GM19035 (cell line): ENCODE results near the gene NEMP1.
"Not testable (repeated sequence)": the region's sequence is repeated elsewhere in the genome, so short reads cannot be mapped to it uniquely, and the experiment has no call there.

Experiments
- ATAC-seq: cut with Tn5 transposase; IDR thresholded peaks from one replicate; pipeline ENCODE4 v1.9.1; 2021; ENCODE audit not compliant: unreplicated experiment

Gene NEMP1

GRCh38 chr12:57031138-57031725, 47.4 kb downstream of the NEMP1 start:
- no peak for ATAC-seq

DNA sequence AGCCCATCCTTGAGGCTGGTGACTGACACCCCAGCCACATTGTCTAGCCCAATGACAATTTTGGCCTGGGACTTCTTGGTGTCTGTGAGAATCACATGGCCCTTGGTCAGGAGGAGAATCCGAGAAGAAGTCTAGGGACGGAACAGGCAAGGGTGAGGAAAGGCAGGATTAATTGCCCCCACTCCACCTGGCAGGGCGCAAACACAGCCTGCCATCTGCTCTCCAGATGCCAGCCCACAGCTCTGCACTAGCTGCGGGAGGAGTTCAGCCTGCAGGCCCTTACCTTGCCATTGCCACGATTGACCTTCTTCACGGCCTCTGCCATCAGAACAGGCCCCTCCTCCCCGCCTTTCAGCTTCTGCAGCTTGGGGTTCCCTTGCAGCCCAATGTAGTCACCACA, 49.1 kb downstream of the NEMP1 start:
- no peak for ATAC-seq

GRCh38 chr12:57027805-57028153, 50.8 kb downstream of the NEMP1 start:
- ATAC-seq: no peak

- ATAC-seq: no peak
These were observed 51.4 kb downstream of the NEMP1 start for GRCh38 chr12:57027011-57027804.

DNA sequence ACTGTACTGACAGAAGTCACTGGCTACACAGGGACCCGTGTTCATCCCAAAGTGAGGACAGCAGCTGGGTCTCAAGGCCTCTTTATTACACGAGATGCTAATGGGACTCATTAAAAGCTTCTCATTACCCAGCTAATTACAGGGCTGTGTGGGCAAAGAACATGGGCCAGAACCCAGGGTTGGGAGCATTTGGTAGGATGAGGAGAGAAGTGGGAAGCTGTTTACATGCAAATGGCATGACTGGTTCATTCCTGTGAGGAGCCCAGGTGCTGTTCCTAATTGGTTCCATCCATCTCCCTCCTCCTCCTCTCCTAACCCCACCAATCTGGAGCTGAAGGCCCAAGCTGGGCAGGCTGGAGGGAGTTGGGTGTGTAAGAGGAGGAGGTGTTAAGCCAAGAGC, 53.4 kb downstream of the NEMP1 start:
- ATAC-seq: no peak

DNA sequence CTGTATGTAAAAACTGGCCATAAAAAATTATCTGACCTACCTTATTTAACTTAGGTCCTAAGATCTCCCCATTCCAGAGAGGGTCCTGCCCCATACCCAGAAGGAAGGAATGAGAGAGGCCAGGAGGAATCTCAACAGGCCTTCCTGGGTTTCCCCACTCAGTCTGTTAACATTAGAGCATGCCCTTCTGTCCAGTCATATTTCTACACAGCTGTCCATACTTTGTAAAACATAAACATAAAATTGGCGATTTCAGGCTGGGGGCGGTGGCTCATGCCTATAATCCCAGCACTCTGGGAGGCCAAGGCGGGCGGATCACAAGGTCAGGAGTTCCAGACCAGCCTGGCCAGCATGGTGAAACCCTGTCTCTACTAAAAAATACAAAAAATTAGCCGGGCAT, 56.3 kb downstream of the NEMP1 start:
- ATAC-seq: not testable (repeated sequence)

DNA sequence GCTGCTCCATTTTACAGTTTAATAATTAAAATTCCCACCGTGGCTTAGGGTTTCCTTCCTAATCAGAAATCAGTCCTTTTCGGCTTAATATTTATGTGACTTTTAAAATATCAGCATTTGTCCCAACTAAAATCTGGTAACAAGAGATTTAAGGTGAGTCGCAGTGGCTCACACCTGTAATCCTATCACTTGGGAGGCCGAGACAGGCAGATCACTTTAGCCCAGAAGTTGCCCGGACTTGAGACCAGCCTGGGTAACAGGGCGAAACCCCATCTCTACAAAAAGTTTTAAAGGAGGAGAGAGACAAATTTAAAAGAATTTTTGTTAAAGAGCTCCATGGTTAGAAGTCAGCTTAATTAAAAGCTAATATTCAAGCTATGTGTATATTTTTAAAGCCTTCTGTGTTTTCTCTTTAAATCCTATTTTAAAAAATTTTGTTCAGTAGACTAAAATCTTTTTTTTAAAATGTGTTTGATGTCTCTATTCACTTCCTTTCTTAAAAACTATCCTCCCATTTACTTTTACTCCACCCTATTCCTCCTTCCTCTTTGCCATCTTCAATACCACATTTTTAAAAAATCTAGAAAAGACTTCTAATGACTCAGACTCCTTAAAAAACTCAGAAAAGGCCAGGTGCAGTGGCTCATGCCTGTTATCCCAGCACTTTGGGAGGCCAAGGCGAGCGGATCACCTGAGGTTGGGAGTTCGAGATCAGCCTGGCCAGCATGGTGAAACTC, 58.4 kb downstream of the NEMP1 start:
- no peak for ATAC-seq

- ATAC-seq: no peak
These were observed 59.7 kb downstream of the NEMP1 start for GRCh38 chr12:57018906-57019305.

GRCh38 chr12:57018353-57018752, 60.2 kb downstream of the NEMP1 start:
- not testable (repeated sequence) for ATAC-seq

DNA sequence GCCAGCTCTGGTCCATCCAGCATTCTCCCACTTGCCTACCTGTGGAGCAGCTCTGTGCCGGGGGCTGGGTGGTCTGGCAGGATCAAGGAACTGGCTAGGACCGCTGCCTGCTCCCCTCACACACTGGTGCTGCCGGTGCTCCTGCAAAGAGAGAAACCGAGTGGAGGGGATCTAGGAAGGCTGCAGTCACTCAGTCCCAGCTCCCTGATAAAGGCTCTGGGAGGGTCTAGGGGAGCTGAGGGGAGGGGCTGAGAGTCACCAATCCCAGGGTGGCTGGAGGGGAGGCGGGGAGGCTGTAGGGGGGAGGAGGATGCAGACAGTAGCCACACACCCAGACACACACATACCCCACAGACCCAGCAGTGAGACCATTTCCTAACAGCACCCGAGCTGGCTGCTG, 62.2 kb downstream of the NEMP1 start, which contains the start of gene TAC3:
Gene TAC3 (minus strand): TSS at position 182 of the 400 bp plus-strand sequence. CDS start 732 bp downstream, outside the sequence.
- ATAC-seq: no peak

DNA sequence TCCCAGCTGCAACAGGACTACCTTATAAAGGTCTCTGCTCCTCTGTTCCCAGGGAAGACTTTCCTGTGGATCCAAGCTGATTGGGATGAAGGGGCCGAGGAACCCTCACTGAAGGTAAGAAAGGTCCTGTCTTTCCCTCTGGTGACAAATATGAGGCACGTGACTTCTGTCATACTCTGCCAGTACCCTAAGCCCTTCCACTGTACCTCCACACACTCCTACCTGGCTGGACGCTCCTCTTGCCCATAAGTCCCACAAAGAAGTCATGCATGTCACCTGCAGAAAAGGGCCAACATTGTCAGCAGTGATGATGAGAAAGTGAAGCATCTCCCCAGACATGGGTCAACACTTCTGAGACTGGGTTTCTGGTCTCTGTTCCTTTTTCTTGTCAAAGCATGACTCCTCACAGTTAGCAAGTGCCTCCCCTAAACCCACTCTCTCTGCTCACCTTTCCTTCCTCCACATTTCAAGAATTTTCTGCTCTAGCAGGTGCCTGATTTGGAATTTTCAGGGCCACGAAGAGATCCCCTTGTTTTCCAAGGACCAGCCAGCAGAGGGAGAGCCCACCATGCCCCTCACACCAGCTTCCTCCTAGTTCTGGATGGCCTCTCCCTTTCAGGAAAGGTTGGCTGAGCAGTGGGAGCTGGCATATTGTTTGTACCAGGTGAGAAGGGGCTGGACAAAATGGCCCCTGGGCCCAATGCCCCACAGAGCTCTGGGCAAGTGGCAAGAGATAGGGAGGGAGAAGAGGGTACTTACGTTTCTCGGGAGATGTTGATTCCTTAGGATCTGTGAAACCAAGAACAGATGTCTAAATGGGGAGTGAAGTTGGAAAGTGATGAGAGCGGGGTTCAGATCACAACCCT, 65.8 kb downstream of the NEMP1 start:
- peak; percentile 60 for ATAC-seq

DNA sequence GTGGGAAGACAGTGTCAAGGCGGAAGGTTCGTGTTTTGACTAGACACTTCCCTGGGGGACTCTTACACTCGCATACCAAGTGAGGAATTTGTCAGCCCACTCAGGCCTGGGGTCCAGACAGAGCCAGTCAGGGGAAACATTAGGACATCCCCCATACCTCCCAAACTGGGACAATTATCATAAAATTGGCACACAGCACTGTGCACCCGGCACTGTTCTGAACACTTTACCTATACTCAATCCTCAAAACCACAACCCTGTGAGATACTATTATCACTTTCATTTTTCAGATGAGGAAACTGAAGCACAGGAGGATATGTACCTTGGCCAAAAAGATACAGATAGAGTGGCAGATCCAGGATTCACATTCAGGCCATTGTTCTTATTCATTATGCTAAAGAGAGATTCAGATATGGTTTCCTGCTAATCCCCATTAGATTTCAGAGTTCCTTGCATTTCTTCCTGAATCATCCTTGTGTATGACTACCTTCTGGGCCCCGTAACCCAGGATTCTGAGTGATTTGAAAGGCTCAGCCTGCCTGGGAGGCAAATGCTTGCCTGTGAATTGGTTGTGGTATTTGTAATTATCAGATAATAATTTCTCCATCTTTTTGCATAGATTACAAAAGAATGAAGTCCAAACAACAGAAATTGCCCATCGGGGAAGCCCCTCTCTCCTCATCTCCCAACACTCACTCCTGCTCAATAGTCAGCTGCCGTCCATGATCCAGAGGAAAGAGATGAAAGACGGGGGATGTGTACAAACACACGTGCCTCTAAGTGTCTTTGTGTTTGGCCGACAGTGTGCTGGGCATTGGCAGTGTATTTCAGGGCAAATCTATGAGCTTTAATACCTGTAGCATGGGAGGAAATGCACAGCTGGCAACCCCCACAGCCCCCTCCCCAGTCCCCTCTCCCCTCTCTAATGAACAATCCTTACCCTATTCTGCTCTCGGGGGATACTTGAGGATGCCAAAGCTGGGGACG, 66.9 kb downstream of the NEMP1 start:
- peak; percentile 51 for ATAC-seq

DNA sequence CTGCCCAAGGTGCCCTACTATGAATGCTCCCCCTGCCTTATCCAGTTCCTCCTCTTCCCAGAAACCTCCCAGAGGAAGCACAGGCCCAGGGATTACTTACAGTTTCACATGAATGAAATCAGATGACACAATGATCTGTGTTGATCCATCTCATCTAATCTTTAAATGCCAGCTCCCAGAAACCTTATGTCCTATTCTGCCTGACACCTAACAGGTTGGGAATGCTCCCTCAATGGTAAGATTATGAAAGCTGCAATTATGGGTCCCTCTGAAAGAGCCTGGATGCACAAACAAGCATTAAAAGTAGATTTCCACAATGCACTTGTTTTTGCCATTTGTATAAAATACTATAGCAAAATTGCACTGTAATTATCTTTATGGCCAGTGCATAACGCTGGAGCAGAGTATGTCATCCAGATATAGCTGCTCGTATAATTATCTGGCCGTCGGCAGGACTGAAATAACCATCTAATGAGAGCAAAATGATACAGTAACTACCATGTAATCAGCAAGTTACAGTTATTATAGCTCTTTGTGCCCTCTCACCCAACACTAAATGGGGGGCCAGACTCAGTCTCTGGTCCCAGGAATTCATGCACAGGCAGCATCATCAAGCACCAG, 67.9 kb downstream of the NEMP1 start:
- ATAC-seq: no peak

DNA sequence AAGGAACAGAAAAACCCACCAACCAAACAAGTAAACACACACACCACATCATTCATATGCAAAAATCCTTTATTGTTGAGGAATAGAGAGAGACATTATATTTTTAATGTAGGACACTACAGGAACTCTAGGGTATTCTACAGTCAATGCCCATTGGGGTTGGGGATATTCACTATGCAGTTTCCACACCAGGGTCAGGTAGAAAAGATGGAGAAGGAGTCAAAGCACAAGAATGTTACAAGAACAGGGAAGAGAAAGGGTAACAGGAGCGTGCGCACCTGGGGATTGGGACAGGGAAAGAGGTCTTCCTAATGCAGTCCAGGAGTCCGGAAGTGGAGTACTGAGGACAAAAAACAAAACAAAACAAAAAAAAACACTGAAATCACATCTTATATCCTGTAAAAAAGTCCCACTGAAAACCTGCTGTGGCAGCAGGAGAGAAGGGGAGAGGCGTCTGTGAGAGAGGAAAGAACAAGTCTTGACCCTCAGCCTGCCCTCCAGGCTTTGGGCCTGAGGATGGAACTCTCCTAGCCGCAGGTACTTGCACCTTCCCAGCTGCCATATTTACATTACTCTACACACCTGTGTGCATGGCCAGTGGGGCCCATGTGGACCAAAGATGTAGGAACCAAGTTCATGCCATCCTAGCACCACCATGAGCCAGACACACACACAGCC, 68.5 kb downstream of the NEMP1 start:
- ATAC-seq: no peak

DNA sequence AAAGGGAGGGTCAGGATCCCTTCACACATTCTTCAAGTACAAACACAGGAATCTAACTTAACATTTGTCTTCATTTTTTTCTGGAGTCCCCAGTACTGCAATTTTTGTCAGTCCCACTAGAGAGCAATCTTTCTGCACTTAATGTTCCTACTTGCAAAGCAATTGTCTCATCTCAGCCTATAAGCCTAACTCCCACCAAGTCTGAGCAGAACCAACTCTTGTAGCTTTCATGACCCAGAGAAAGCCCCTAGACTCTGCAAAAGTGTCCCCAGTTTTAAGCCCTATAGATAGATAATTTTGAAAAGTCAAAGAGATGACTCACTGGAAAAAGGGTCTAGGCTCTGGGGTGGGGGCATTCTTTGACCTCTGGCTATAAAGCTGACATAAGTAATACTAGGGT, 70.4 kb downstream of the NEMP1 start:
- ATAC-seq: no peak

DNA sequence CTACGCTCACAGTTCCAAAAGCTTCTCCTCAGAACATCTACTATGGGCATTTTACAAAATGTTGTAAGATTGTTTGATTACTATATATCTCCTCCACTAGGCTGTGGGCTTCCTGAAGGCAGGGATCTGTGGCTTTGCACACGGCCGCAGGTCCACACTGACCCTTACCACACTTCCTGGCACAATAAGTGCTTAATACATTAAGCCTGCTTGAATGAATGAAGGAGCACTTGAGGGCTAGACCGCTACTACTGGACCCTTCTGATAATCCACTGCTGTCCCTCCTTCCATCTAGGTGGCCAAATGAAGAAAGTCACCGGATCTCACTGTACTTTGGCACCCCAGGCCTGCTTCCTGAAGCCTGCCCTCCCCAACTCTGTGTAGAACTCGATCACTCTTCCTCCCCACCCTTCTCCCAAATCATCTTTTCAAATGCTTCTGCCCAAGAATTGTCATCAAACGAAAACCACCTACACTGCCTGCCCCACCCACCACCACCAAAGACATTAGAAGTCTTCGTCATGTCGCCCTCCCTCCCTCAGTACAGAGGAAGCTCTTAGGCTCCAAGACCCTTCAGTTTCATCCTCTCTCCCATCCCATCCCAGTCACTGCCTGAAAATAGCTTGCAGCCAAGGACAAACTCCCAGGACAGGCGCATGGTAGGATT, 71.6 kb downstream of the NEMP1 start:
- ATAC-seq: no peak

- peak; percentile 72 for ATAC-seq
These were observed 72.4 kb downstream of the NEMP1 start, which contains the start of gene ZBTB39 for GRCh38 chr12:57005980-57006808. Gene ZBTB39, minus strand, starts transcription at chr12:57006546. Its CDS starts 1,629 bp downstream, at chr12:57004917.
